Right atrium auricular region (tissue), 2 donors: ENCODE data around the gene ELL2. TPM values are rescaled to one million over a fixed set of nuclear protein-coding genes. Genes with fewer than 3 reads are reported as not detected.
A peak's percentile ranks its signal among the peaks of the same experiment; 100 is the strongest.

Experiments used
- DNase-seq: peaks from one replicate; pipeline ENCODE4 v3.0.0-alpha.2; 2019; ENCODE audit warnings: low spot score
- H3K27ac ChIP-seq, 2 donors: fragments of 200-600 bp; sonication (generic); 1 replicate in 1 of 2; 2 replicates in 1 of 2; pipeline ENCODE4 v1.5.1; 2016 to 2019
- H3K27me3 ChIP-seq, 2 donors: fragments of 200-600 bp; sonication (generic); one replicate each; pipeline versions ENCODE4 v1.5.1 to v1.6.0; 2017 to 2019
- H3K36me3 ChIP-seq: fragments of 200-600 bp; sonication (generic); one replicate; pipeline ENCODE4 v1.5.1; 2016
- H3K4me1 ChIP-seq, 2 donors: fragments of 200-600 bp; sonication (generic); one replicate each; pipeline versions ENCODE4 v1.5.1 to v1.6.0; 2017 to 2019
- H3K4me3 ChIP-seq, 2 donors: fragments of 200-600 bp; sonication (generic); 1 replicate in 1 of 2; 2 replicates in 1 of 2; pipeline ENCODE4 v1.5.1; 2017 to 2019; ENCODE audit warnings: mild to moderate bottlenecking in 1 of 2, moderate library complexity in 1 of 2
- H3K9me3 ChIP-seq, 2 donors: fragments of 200-600 bp; sonication (generic); one replicate each; pipeline ENCODE4 v1.5.1; 2019
- total RNA-seq, 2 donors: library from RNA; depleted of rRNA; stranded (reverse); fragments of >200 nt; gene quantifications; one replicate each; pipeline ENCODE4 v1.1.0, GENCODE V29; 2016
- TF ChIP-seq, protein P1 (sequence below), 2 donors: fragments of 200-600 bp; sonication (generic); IDR thresholded peaks; one replicate each; pipeline ENCODE4 v1.5.1; 2019; ENCODE audit warnings: antibody characterized with exemption in 2 of 2

The ELL2 gene
- total RNA-seq, 2 donors from 2014 or later: 28.8 to 29.1 TPM

DNA sequence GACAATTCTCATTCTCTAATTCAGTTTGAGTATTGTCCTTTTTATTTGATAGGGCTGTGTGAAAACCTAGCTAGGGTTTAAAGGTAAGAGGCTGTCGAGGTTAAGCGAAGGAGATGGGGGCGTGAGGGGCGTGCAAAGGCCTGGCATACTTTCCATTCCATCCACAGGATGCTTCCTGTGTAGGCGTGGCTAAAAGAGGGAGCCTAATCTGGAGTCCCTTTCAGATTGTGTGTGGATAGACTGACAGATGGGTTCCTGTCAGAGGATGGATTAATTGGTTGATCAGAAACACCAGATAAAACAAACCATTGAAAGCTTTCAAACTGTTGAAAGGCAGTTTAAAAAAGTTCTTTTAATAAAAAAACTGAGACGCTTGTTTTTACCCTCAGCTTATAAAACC lies 1.1 kb upstream of the ELL2 start:
- Histone ChIP-seq H3K27ac (peak overlapping the region; percentile 100), H3K9me3 (no peaks in the 10 kb centered on the region), H3K27me3 (no peaks in the 10 kb centered on the region), H3K4me1 (peaks cover 0 to 25% of the 10 kb centered on the region in 2 donors), H3K4me3 (peak overlapping the region; percentile 93 to 94), H3K36me3 (no peaks in the 10 kb centered on the region)
- DNase-seq: no peak
- TF ChIP-seq, protein P1, sequence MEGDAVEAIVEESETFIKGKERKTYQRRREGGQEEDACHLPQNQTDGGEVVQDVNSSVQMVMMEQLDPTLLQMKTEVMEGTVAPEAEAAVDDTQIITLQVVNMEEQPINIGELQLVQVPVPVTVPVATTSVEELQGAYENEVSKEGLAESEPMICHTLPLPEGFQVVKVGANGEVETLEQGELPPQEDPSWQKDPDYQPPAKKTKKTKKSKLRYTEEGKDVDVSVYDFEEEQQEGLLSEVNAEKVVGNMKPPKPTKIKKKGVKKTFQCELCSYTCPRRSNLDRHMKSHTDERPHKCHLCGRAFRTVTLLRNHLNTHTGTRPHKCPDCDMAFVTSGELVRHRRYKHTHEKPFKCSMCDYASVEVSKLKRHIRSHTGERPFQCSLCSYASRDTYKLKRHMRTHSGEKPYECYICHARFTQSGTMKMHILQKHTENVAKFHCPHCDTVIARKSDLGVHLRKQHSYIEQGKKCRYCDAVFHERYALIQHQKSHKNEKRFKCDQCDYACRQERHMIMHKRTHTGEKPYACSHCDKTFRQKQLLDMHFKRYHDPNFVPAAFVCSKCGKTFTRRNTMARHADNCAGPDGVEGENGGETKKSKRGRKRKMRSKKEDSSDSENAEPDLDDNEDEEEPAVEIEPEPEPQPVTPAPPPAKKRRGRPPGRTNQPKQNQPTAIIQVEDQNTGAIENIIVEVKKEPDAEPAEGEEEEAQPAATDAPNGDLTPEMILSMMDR (IDR thresholded peaks at IDR 0.05): no peak

- no peaks in the 10 kb centered on the region for H3K9me3 ChIP-seq
- no peaks in the 10 kb centered on the region for H3K36me3 ChIP-seq
- DNase-seq: no peak
- TF ChIP-seq, protein P1 (IDR thresholded peaks at IDR 0.05): no peak
- H3K27ac ChIP-seq: peak overlapping the region; percentile 100
- no peaks in the 10 kb centered on the region for H3K27me3 ChIP-seq
- H3K4me1 ChIP-seq: peaks cover 0 to 28% of the 10 kb centered on the region in 2 donors
- H3K4me3 ChIP-seq: peak overlapping the region; percentile 93 to 94
Measured at GRCh38 chr5:95962475-95962773, 773 bp upstream of the ELL2 start.

- H3K4me3 ChIP-seq: peak overlapping the region; percentile 93 to 94
- no peaks in the 10 kb centered on the region for H3K36me3 ChIP-seq
- no peaks in the 10 kb centered on the region for H3K9me3 ChIP-seq
- H3K4me1 ChIP-seq: peaks cover 0 to 43% of the 10 kb centered on the region in 2 donors
- H3K27ac ChIP-seq: peak overlapping the region; percentile 100
- no peak for DNase-seq
- TF ChIP-seq, protein P1 (IDR thresholded peaks at IDR 0.05): peak; percentile 77 to 78
- H3K27me3 ChIP-seq: no peaks in the 10 kb centered on the region
Measured at GRCh38 chr5:95960667-95961616, 709 bp downstream of the ELL2 start.

- H3K27me3 ChIP-seq: no peaks in the 10 kb centered on the region
- peaks cover 0 to 51% of the 10 kb centered on the region in 2 donors for H3K4me1 ChIP-seq
Measured at GRCh38 chr5:95959888-95960666, 1.6 kb downstream of the ELL2 start.

DNA sequence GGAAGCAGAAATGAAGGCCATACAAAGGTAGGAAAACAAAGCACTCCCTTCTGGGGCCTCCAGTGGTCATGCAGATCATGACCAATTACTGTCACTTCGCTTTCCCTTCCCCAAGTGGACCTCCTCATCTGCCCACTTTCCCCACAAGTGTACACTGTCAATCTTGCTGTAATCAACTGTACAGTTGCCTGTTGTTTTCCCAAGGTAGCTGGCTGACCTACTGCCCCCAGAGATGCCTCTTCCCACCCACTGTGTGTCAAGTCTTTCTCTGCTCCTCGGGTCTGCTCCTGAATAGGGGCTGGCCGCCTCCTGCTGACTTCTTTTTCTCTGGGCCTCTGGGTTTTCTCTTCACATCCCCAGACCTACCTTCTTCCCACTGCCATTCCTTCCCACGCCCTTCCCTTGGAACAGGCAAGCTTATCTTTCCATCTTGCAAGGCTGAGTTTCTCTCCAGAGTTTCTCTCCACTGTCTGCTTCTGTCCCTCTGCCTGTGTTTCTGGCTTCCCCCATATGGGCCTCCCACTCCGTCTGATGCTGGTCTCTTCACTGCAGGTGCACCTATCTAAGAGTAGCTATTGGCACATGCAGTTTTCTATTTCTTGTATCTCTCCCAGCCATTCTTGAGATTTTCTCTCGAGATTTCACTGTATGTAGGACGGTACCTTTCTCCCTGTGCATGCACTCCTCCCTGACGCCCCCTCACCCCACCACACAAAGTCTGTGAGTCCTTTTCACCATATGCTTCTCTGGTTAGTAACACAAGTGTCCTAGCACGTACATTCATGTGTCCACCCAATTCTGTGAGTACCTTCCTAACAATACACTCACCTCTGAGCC lies 2.4 kb downstream of the ELL2 start:
- no peak for DNase-seq
- H3K9me3 ChIP-seq: no peaks in the 10 kb centered on the region
- H3K27me3 ChIP-seq: no peaks in the 10 kb centered on the region
- TF ChIP-seq, protein P1 (IDR thresholded peaks at IDR 0.05): no peak
- H3K4me3 ChIP-seq: peak overlapping the region; percentile 93 to 94
- H3K4me1 ChIP-seq: peaks cover 0 to 51% of the 10 kb centered on the region in 2 donors
- peak overlapping the region; percentile 100 for H3K27ac ChIP-seq
- no peaks in the 10 kb centered on the region for H3K36me3 ChIP-seq

More at GRCh38 chr5:95959888-95960666, 1.6 kb downstream of the ELL2 start:
- H3K9me3 ChIP-seq: no peaks in the 10 kb centered on the region
- H3K27ac ChIP-seq: peak overlapping the region; percentile 100
- no peak for DNase-seq
- TF ChIP-seq, protein P1 (IDR thresholded peaks at IDR 0.05): no peak
- peak overlapping the region; percentile 93 to 94 for H3K4me3 ChIP-seq
- H3K36me3 ChIP-seq: no peaks in the 10 kb centered on the region
